ENCODE results near the gene ATOH8.

Gene ATOH8

DNA sequence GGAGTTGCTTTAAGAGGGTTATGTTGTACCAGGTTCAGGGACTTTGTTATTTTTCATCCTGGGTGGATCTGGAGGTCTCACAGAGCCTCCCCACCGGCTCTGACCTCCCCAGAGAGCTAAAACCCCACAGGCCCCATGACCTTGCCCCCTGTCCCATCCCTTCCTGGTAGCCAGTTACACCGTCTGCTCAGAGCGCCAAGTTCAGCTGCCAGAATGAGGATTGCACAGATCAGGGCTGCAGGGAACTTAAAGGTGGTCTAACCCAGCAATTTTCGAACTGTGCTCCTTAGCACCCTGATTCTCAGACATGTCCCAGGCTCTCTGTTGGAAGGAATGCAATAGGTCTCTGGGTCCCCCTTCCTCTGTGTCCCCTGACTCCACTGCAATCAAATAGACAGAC, 32.1 kb downstream of the ATOH8 start:
- H3K27ac ChIP-seq: peak overlapping the region; percentile 16; the same call in 1 of the 2 replicates
- DNase-seq (ENCODE audit: low spot score): no peak
- ChIA-PET CTCF (no interaction called here), POLR2A (ENCODE audit: low non-redundant PET) (no interaction called here)
- TF ChIP-seq, protein P1, sequence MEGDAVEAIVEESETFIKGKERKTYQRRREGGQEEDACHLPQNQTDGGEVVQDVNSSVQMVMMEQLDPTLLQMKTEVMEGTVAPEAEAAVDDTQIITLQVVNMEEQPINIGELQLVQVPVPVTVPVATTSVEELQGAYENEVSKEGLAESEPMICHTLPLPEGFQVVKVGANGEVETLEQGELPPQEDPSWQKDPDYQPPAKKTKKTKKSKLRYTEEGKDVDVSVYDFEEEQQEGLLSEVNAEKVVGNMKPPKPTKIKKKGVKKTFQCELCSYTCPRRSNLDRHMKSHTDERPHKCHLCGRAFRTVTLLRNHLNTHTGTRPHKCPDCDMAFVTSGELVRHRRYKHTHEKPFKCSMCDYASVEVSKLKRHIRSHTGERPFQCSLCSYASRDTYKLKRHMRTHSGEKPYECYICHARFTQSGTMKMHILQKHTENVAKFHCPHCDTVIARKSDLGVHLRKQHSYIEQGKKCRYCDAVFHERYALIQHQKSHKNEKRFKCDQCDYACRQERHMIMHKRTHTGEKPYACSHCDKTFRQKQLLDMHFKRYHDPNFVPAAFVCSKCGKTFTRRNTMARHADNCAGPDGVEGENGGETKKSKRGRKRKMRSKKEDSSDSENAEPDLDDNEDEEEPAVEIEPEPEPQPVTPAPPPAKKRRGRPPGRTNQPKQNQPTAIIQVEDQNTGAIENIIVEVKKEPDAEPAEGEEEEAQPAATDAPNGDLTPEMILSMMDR (conservative IDR thresholded peaks at IDR 0.05; ENCODE audit: low read depth): no peak

DNA sequence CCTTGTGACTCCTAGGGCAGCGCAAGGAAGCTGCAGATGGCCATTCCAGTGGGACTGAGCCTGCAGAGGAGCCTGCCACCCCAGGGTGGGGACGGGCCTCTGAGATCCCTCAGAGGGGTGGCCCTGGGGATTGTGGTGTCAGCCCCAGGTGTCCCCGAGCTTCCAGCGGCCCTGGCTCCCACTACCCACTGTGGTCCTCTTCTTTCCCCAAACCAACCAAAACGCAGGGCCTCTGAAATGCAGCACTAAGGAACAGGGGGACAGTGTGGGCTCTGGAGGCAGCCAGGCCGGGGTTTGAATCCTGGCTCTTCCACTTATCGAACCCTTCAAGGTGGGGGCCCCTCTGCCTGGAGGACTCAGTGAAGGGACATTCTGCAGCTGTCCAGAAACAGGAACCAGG, 32.7 kb downstream of the ATOH8 start:
- CTCF ChIA-PET: no interaction called here

DNA sequence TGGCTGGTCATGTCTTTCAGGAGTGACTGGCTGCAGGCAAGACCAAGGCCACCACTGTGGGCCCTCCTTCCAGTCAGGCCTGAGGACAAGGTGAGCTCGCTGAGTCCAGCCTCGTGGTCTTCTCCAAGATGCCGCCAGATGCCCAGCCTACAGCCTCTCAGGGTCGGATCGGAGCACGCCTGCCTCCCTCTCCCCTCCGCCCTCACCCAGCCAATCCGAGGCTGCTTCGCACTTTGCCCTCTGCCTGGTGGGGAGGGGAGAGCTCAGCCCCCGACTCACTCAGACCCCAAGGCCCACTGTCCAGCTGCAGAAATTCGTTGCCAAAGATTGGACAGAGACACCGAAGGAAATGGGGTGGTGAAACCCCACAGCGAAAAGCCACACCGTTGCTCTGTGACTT, 33.1 kb downstream of the ATOH8 start:
- TF ChIP-seq, protein P1 (conservative IDR thresholded peaks at IDR 0.05; ENCODE audit: low read depth): no peak
- H3K27ac ChIP-seq: no peak overlapping the region
- CTCF ChIA-PET: no interaction called here
- DNase-seq (ENCODE audit: low spot score): no peak
- POLR2A ChIA-PET (ENCODE audit: low non-redundant PET): no interaction called here

More for the DNA sequence above, 32.7 kb downstream of the ATOH8 start:
- DNase-seq (ENCODE audit: low spot score): no peak
- POLR2A ChIA-PET (ENCODE audit: low non-redundant PET): no interaction called here
- TF ChIP-seq, protein P1 (conservative IDR thresholded peaks at IDR 0.05; ENCODE audit: low read depth): no peak
- H3K27ac ChIP-seq: no peak overlapping the region

DNA sequence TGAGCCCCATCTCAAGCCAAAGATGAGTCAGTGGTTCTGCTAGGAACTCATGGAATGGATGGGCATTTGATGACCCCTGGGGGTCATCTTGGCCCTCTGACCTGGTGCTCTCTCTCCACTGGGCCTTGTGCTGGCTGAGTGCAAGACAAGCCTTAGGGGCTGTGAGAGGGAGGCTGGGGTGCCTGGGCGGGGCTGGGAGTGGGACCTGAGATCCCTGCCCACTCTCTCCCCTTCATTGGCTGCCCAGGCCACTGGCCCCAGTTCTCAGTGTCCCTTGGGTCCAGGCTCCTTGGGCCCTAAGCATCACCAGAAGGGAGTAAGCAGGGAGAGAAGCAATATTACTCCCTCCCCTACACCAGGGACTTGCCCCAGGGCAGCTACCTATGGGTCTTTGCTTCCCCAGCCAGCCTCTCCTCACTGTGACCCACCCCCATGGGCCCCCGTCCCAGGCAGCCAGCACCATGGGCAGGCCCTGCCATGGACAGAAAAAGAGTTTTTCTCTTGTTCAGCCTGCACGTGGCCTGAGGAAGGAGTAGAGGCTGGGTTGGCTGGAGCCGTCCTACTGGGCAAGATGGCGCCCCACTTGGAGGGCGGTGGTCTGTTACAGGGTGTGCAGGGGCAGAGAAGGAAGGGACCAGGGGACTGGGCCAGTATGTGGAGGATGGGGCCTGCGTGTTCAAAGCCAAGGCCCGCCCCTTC, 33.6 kb downstream of the ATOH8 start:
- DNase-seq (ENCODE audit: low spot score): no peak
- H3K27ac ChIP-seq: no peak overlapping the region
- TF ChIP-seq, protein P1 (conservative IDR thresholded peaks at IDR 0.05; ENCODE audit: low read depth): no peak
- CTCF ChIA-PET: no interaction called here
- POLR2A ChIA-PET (ENCODE audit: low non-redundant PET): no interaction called here

DNA sequence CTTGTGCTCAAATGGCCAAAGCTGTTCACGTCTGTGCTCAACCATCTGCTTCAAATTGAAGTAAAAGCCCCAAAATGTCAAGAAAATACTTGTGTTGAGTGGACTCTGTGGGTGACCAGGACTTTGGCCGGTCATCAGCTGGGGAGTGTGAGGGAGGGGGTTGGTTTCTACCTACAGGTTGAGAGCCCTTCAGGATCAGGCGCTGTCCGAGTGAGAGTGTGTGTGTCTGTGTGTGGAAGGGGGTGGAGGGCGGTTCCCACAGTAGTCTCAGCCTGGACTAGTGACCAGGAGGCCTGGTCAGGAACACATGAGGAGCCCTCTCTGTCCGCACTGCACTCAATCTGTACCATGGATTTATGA, 34.2 kb downstream of the ATOH8 start:
- ChIA-PET POLR2A (ENCODE audit: low non-redundant PET) (no interaction called here), CTCF (no interaction called here)
- DNase-seq (ENCODE audit: low spot score): no peak
- H3K27ac ChIP-seq: no peak overlapping the region
- TF ChIP-seq, protein P1 (conservative IDR thresholded peaks at IDR 0.05; ENCODE audit: low read depth): no peak

DNA sequence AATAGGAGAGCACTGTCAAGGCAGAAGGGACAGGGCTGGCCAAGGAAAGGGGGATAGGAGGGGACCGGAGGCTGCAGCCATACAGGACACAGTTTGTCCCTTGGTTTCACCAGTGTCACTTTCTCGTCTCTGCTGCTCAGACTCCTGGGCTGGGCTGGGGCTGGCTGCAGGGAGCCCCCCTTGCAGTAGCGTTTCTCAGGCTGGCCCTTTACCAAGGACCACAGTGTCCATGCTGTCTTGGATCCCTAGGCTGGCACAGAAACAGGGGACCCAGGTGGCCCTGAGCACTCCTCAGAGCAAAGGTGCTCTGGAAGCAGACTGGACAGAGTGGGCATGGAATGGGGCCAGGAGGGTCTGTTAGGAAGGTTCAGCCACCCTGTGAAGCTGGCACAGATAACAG, 34.8 kb downstream of the ATOH8 start:
- POLR2A ChIA-PET (ENCODE audit: low non-redundant PET): no interaction called here
- DNase-seq (ENCODE audit: low spot score): no peak
- H3K27ac ChIP-seq: no peak overlapping the region
- CTCF ChIA-PET: interaction anchor here (0.9 to 1.0 kb wide), 2 partner anchors 16 to 60 kb away, joined by 4 to 5 read pairs; no protein-coding TSS in a partner anchor
- TF ChIP-seq, protein P1 (conservative IDR thresholded peaks at IDR 0.05; ENCODE audit: low read depth): no peak
